Muscle of leg (tissue), 11 donors: ENCODE measurements around the gene VSTM5. TPM values are rescaled to one million over a fixed set of nuclear protein-coding genes. Genes with fewer than 3 reads are reported as not detected.

Source experiments
- DNase-seq: peaks from one replicate; pipeline ENCODE4 v3.0.0; 2013
- H3K27ac ChIP-seq: one replicate; pipeline ENCODE4 v1.5.1; 2013; ENCODE audit warnings: mild to moderate bottlenecking, low read length, control low read depth
- H3K27me3 ChIP-seq: one replicate; pipeline ENCODE4 v1.6.1; 2013; ENCODE audit warnings: low read length; ENCODE audit not compliant: control insufficient read depth, insufficient read depth
- H3K36me3 ChIP-seq: one replicate; pipeline ENCODE4 v1.6.1; 2013; ENCODE audit warnings: low read length; ENCODE audit not compliant: control insufficient read depth, insufficient read depth
- H3K4me1 ChIP-seq: one replicate; pipeline ENCODE4 v1.6.1; 2013; ENCODE audit warnings: low read length; ENCODE audit not compliant: control insufficient read depth, insufficient read depth
- H3K4me3 ChIP-seq: one replicate; pipeline ENCODE4 v1.5.1; 2013; ENCODE audit warnings: low read length, control low read depth
- H3K9me3 ChIP-seq: replicated peaks from 2 replicates; pipeline ENCODE4 v1.6.1; 2013; ENCODE audit warnings: low read depth, low read length; ENCODE audit not compliant: control insufficient read depth
- WGBS: methylation state at CpG from one replicate; pipeline ENCODE4 v1.1.5; 2013; ENCODE audit warnings: missing lambda C conversion rate; ENCODE audit not compliant: insufficient coverage; 5-methylcytosine and 5-hydroxymethylcytosine counted together
- polyA plus RNA-seq, 8 donors: library from polyadenylated mRNA; unstranded; fragments of 120-200 nt; gene quantifications; one replicate each; pipeline versions ENCODE4 v1.2.1 to v1.2.3, GENCODE V29; 2013; ENCODE audit warnings: inconsistent platforms in 1 of 8, low replicate concordance in 1 of 8; ENCODE audit not compliant: insufficient read length in 8 of 8, insufficient read depth in 1 of 8
- total RNA-seq: library from RNA; stranded (reverse); fragments of 120-200 nt; gene quantifications from one replicate; pipeline ENCODE4 v1.2.4, GENCODE V29; 2013

VSTM5 gene
- total and polyA plus RNA-seq, 9 donors = 0.16 to 1.1 (median 0.27) TPM

DNA sequence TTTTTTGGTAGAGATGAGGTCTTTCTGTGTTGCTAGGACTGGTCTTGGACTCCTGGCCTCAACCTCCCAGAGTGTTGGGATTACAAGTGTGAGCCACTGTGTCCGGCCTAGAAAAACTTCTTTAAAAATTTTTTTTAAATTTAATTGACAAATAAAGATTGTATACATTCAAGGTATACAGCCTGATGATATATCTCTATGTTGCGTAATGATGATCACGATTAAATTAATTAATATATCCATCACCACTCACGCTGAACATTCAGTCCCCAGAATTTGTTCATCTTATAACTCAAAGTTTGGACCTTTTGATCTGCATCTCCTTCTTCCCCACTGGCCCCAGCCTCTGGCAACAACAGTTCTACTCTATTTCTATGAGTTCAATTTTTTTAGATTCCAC is 27.2 kb downstream of the VSTM5 start:
- no peaks in the 10 kb centered on the region for H3K9me3 ChIP-seq
- no peaks in the 10 kb centered on the region for H3K27me3 ChIP-seq
- no peak overlapping the region for H3K4me3 ChIP-seq
- H3K4me1 ChIP-seq = no peaks in the 10 kb centered on the region
- DNase-seq = no peak
- 100% methylated on average over 1 of the region's 4 CpGs for WGBS
- no peak overlapping the region for H3K27ac ChIP-seq
- H3K36me3 ChIP-seq = no peaks in the 10 kb centered on the region

DNA sequence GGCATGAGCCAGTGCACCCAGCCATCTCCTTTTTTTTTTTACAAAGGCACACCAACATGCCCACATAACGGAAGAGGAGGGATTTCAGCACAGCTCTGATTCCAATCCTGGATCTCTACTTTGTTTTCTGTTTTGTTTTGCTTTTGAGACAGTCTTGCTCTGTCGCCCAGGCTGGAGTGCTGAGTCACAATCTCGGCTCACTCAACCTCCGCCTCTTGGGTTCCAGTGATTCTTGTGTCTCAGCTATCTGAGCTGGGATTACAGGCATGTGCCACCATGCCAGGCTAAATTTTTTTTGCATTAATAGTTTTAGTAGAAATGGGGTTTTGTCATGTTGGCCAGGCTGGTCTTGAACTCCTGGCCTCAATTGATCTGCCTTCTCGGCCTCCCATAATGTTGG is 28.1 kb downstream of the VSTM5 start:
- 100% methylated on average over 4 of the region's 5 CpGs for WGBS
- no peaks in the 10 kb centered on the region for H3K9me3 ChIP-seq
- no peak overlapping the region for H3K4me3 ChIP-seq
- no peak for DNase-seq
- H3K27me3 ChIP-seq = no peaks in the 10 kb centered on the region
- no peak overlapping the region for H3K27ac ChIP-seq
- H3K4me1 ChIP-seq = no peaks in the 10 kb centered on the region
- no peaks in the 10 kb centered on the region for H3K36me3 ChIP-seq

DNA sequence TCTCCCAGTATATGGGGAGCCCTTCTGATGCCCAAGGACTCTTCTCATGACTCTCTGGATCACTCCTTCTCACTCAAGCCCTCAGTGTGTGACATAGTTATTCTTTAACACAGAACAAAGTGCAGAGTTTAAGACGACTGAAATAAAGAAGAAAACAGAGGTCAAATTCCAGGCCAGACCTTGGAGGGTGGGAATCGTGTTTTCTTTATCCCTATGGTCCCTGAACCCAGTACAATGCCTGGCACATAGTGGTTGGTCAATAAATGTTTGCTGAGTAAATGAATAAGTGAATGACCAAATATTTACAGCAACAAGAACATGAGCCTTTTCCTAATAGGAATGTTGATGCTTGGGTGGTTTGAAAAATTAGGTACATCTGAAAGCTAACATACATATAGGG is 28.8 kb downstream of the VSTM5 start:
- 13% methylated on average over 1 of the region's 2 CpGs for WGBS

DNA sequence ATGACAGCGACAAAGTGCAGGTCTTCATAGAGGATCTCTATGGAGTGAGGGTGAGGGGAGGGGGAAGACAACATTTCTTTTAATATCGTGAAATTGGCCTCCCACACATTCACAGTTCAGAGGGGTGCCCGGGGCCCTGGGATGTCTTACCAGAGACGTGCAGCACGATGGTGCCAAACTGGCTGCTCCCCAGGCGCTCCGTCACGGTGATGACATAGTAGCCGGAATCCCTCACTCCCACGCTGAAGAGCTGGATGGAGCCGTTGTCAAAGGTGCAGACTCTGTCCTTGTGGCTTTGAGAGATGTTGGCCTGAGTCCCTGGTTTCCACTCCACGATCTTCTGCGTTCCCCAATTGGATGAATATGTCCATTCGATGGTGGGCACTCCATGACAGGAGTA is 29.6 kb downstream of the VSTM5 start:
- no peaks in the 10 kb centered on the region for H3K9me3 ChIP-seq
- no peak overlapping the region for H3K27ac ChIP-seq
- H3K4me3 ChIP-seq = no peak overlapping the region
- H3K36me3 ChIP-seq = no peaks in the 10 kb centered on the region
- H3K27me3 ChIP-seq = no peaks in the 10 kb centered on the region
- DNase-seq = no peak
- WGBS = 85% methylated on average over 12 of the region's 14 CpGs
- no peaks in the 10 kb centered on the region for H3K4me1 ChIP-seq

More for the DNA sequence above, 28.8 kb downstream of the VSTM5 start:
- Histone ChIP-seq H3K27ac (no peak overlapping the region), H3K36me3 (no peaks in the 10 kb centered on the region), H3K4me1 (no peaks in the 10 kb centered on the region), H3K4me3 (no peak overlapping the region), H3K9me3 (no peaks in the 10 kb centered on the region), H3K27me3 (no peaks in the 10 kb centered on the region)
- no peak for DNase-seq

DNA sequence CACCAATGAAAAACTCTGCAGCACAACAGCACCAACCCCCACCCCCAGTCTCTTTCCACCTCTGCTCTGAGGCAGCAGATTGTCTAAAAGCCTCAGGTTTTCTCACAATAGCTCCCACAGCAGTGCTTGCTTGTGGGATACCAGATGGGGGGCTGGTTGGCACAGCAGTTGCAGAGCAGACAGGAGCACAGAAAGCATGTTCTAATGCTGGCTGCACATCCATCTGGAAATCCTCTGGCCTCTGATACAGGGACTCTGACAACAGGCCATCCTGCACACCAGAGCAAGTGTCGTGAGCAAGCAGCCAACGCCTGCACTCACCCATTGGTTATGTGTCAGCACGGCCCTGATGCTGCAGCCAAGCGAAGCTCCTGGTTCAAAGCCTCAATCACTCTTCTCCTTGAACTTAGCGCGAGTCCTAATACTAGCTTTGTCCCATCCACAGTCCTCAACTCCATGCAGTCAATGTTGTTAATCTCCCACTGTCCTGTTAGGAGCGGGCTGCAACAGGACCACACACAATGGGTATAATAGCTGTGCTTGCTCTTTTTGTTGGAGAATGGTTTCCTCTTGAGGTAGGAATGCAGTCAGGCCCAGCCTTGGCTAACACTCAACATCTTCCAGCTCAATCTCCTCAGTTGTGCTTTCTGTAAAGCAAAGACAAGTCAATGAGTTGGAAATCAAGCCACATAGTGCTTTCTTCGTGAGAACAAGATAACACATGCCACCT is 30.3 kb downstream of the VSTM5 start:
- H3K27me3 ChIP-seq = no peaks in the 10 kb centered on the region
- H3K36me3 ChIP-seq = peaks cover 4% of the 10 kb centered on the region
- no peak overlapping the region for H3K27ac ChIP-seq
- H3K4me1 ChIP-seq = no peaks in the 10 kb centered on the region
- WGBS = 83% methylated on average over 6 of the region's 8 CpGs
- no peak overlapping the region for H3K4me3 ChIP-seq
- no peaks in the 10 kb centered on the region for H3K9me3 ChIP-seq
- no peak for DNase-seq

DNA sequence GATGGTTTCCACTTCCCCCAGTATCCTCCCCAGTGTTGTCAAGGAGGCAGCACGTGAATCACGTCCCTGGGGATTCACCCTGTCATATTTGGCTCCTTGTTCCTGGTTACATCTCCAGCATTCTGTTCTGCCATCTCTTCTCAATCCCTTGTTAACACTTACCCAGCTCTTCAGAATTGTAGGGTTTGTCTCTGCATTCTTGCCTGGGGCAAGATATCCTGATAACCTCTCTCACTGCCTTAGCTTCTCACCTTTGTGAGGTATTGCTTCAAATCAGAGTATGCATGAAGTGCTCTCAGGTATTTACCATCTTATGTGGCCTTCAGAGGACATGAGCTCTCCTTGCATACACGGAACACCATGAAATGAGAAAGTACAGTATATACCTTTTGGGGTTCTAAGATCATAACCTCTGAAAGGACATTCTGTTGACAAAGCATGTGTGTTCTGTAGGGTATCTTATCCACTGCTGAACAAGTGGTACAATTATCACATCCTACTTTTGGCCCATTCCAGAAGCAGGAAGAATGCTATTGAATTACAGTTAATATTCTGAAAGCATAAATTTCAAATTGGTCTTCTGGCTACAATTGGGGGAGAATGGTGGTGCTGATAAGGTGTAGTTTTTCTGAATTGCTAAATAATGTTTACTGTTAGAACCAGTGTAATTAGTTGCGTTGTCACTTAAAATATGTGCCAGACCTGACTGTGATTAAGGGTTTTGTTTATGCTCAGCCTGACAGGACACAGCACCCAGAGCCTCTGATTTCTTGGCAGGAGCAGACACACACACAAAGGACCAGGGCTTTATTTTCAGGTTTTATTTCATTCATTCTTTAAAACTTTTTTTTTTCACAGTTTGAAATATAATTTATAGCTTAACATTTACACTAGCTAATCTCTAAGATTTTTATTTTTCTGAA is 32.7 kb downstream of the VSTM5 start:
- WGBS = 44% methylated on average over 3 of the region's 4 CpGs
- H3K36me3 ChIP-seq = peaks cover 16% of the 10 kb centered on the region
- DNase-seq = no peak
- no peak overlapping the region for H3K27ac ChIP-seq
- H3K27me3 ChIP-seq = no peaks in the 10 kb centered on the region
- no peak overlapping the region for H3K4me3 ChIP-seq
- no peaks in the 10 kb centered on the region for H3K9me3 ChIP-seq
- no peaks in the 10 kb centered on the region for H3K4me1 ChIP-seq

DNA sequence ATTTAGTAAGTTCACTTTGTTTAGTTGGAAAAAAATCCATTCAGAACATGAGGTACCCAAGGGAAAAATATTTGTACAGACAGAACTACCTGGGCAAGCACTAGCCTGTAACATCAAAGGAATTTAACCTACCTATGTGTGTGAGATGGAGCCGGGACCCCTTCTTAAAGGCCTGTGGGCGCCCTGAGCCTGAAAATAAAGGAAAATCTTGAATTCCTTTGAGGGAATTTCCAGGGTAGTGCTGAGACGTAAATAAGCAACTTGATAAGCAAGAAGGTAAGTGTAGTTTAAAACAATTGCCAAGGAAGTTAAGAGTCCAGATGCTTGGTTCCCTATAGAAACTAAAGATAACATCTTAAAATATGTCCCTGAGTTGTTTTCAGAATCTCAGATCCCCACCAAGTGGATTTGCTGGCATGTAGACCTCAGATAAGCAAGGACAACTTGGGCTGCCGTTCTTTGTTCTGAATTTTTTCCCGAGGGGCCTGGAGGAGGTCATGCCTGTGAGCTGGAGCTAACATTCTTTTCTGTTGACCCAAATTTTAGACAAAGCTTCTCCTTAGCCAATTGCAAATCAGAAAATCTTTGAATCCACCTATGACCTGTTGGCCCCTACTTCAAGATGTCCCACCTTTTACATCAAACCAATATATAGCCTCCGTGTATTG is 35.3 kb downstream of the VSTM5 start:
- no peak for DNase-seq
- H3K27ac ChIP-seq = no peak overlapping the region
- H3K4me3 ChIP-seq = no peak overlapping the region
- no peaks in the 10 kb centered on the region for H3K4me1 ChIP-seq
- H3K36me3 ChIP-seq = peaks cover 32% of the 10 kb centered on the region
- H3K27me3 ChIP-seq = no peaks in the 10 kb centered on the region
- no peaks in the 10 kb centered on the region for H3K9me3 ChIP-seq
- 91% methylated on average over 4 of the region's 6 CpGs for WGBS

DNA sequence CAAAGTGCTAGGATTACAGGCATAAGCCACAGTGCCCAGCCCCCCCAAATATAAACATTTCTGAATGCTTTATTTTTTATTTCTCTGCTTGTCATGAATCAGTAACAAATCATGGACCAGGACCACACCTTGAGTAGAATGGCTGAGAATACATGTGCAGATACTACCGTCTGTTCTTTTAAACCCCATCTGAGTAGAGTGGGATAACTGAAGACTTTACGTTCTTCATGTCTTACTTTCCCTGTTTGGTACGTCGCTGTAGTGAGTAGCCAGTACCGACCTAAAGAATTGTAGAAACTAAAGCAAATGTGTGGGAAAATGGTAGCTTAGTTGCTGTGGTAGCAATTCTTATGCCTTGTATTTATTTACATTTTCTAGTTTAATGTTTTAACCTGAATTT is 36.4 kb downstream of the VSTM5 start:
- Histone ChIP-seq H3K36me3 (peaks cover 40% of the 10 kb centered on the region), H3K27ac (no peak overlapping the region), H3K27me3 (no peaks in the 10 kb centered on the region), H3K4me3 (no peak overlapping the region), H3K9me3 (no peaks in the 10 kb centered on the region), H3K4me1 (no peaks in the 10 kb centered on the region)
- WGBS = no CpG with 5 or more reads among the region's 5 CpGs
- DNase-seq = no peak

DNA sequence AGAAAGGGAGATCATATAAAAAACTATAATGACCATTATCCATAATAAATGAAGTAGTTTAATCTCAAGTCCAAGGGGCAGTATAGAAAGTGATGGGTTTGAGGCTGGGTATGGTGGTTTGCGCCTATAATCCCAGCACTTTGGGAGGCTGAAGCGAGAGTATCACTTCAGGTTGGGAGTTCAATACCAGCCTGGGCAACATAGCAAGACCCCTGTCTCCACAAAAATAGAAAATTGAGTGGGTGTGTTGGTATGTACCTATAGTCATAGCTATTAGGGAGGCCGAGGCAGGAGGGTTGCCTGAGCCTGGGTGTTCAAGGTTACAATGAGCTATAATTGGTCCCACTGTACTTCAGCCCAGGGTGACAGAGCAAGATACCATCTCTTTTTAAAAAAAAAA is 42.4 kb downstream of the VSTM5 start:
- H3K36me3 ChIP-seq = peaks cover 50% of the 10 kb centered on the region
- 100% methylated on average over 1 of the region's 3 CpGs for WGBS

DNA sequence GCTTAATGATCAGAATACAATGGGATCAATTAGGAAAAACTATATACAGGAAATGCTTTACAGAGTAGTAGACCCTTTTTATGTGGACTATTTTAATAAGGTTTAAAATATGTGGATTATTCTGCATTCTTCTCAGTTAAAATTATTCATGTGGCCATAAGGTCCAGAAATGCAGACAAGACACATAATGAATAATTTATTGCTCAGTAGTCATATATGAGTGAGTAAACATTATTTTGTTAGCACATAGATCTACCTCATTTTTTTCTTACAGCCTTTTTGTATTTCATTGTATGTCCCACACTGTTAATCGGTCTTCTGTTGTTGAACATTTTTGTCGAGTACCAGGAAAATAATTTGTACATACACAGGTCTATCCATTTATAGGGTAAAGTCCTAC is 45.5 kb downstream of the VSTM5 start:
- Histone ChIP-seq H3K36me3 (peaks cover 42% of the 10 kb centered on the region), H3K4me1 (no peaks in the 10 kb centered on the region), H3K4me3 (no peak overlapping the region), H3K27me3 (no peaks in the 10 kb centered on the region), H3K9me3 (no peaks in the 10 kb centered on the region), H3K27ac (no peak overlapping the region)
- no CpG with 5 or more reads among the region's 2 CpGs for whole genome bisulfite sequencing
- DNase-seq = no peak

More for the DNA sequence above, 42.4 kb downstream of the VSTM5 start:
- Histone ChIP-seq H3K27me3 (no peaks in the 10 kb centered on the region), H3K4me3 (no peak overlapping the region), H3K4me1 (no peaks in the 10 kb centered on the region), H3K27ac (no peak overlapping the region), H3K9me3 (no peaks in the 10 kb centered on the region)
- no peak for DNase-seq
